Small intestine (tissue), 7 donors: ENCODE data around the gene TP73. TPM values are rescaled to one million over a fixed set of nuclear protein-coding genes. Genes with fewer than 3 reads are reported as not detected.

Experiments
- DNase-seq, 2 donors: peaks; one replicate each; pipeline versions ENCODE4 v3.0.0 to v3.0.0-alpha.2; 2013
- FAIRE-seq: peaks from 2 replicates; lab custom pipeline; 2012; peaks lifted over from hg19 to GRCh38; lab: Jason Lieb, UNC
- H3K27ac ChIP-seq, 3 donors: one replicate each; pipeline ENCODE4 v1.5.1; 2013; ENCODE audit warnings: low read length in 2 of 3, mild to moderate bottlenecking in 2 of 3, control low read depth in 1 of 3, inconsistent platforms in 1 of 3, low read depth in 1 of 3, moderate library complexity in 1 of 3
- H3K27me3 ChIP-seq, 3 donors: one replicate each; pipeline ENCODE4 v1.6.1; 2013; ENCODE audit warnings: low read length in 3 of 3, inconsistent platforms in 1 of 3; ENCODE audit not compliant: control insufficient read depth in 3 of 3, insufficient read depth in 3 of 3
- H3K36me3 ChIP-seq, 3 donors: one replicate each; pipeline ENCODE4 v1.6.1; 2013; ENCODE audit warnings: low read length in 3 of 3, inconsistent platforms in 1 of 3, low read depth in 1 of 3, mild to moderate bottlenecking in 1 of 3, moderate library complexity in 1 of 3; ENCODE audit not compliant: control insufficient read depth in 3 of 3, insufficient read depth in 2 of 3
- H3K4me1 ChIP-seq, 3 donors: one replicate each; pipeline ENCODE4 v1.6.1; 2013; ENCODE audit warnings: low read length in 2 of 3, inconsistent platforms in 1 of 3, low read depth in 1 of 3, mild to moderate bottlenecking in 1 of 3, moderate library complexity in 1 of 3; ENCODE audit not compliant: control insufficient read depth in 3 of 3, insufficient read depth in 2 of 3
- H3K4me3 ChIP-seq, 3 donors: one replicate each; pipeline ENCODE4 v1.5.1; 2013; ENCODE audit warnings: low read length in 3 of 3, control low read depth in 1 of 3, inconsistent platforms in 1 of 3, low read depth in 1 of 3, mild to moderate bottlenecking in 1 of 3, moderate library complexity in 1 of 3
- H3K9me3 ChIP-seq, 2 donors: one replicate each; pipeline ENCODE4 v1.6.1; 2013; ENCODE audit warnings: low read depth in 1 of 2, low read length in 1 of 2; ENCODE audit not compliant: control insufficient read depth in 2 of 2, insufficient read depth in 1 of 2
- WGBS, 3 donors: extraction: QIAGEN DNeasy Blood & Tissue Kit; methylation state at CpG; one replicate each; pipeline ENCODE4 v1.1.7; 2013; 5-methylcytosine and 5-hydroxymethylcytosine counted together
- polyA plus RNA-seq, 4 donors: library from polyadenylated mRNA; stranded (reverse) in 3 of 4; unstranded in 1 of 4; fragments of 200-250 nt in 3 of 4; fragments of 120-200 nt in 1 of 4; gene quantifications; one replicate each; pipeline versions ENCODE4 v1.2.1 to v1.2.3, GENCODE V29; 2013
- donor health status: healthy with polysubstance abuse.
- donor health status: control.
- donor health status: control.
- donor health status: Bipolar disorder and iron deficiency.
- donor health status: healthy.

The TP73 gene
- polyA plus RNA-seq, 4 donors = 0.15 to 0.59 TPM; not detected in 2

- H3K36me3 ChIP-seq = peaks cover 8 to 92% (median 25%) of the 10 kb centered on the region in 3 donors
- WGBS, 3 donors = 92 to 98% (median 94%) methylated on average over 11 of the region's 11 CpGs
These were observed 15.8 kb upstream of the TP73 start for GRCh38 chr1:3636531-3636930.

GRCh38 chr1:3638027-3638426 is 14.3 kb upstream of the TP73 start:
- WGBS, 3 donors = 92 to 99% (median 97%) methylated on average over 12 of the region's 12 CpGs
- no peaks in the 10 kb centered on the region for H3K27me3 ChIP-seq
- H3K9me3 ChIP-seq = no peaks in the 10 kb centered on the region
- H3K4me1 ChIP-seq = no peaks in the 10 kb centered on the region
- no peak overlapping the region for H3K27ac ChIP-seq
- FAIRE-seq (no peak), DNase-seq (no peak)
- H3K36me3 ChIP-seq = peaks cover 8 to 84% (median 25%) of the 10 kb centered on the region in 3 donors
- no peak overlapping the region for H3K4me3 ChIP-seq

More at GRCh38 chr1:3636531-3636930, 15.8 kb upstream of the TP73 start:
- no peak overlapping the region for H3K27ac ChIP-seq
- DNase-seq (no peak), FAIRE-seq (no peak)
- H3K9me3 ChIP-seq = no peaks in the 10 kb centered on the region
- no peaks in the 10 kb centered on the region for H3K4me1 ChIP-seq
- H3K4me3 ChIP-seq = no peak overlapping the region
- no peaks in the 10 kb centered on the region for H3K27me3 ChIP-seq

GRCh38 chr1:3638676-3639075 is 13.6 kb upstream of the TP73 start:
- 91 to 95% (median 94%) methylated on average over 15 of the region's 15 CpGs for WGBS, 3 donors
- no peaks in the 10 kb centered on the region for H3K4me1 ChIP-seq
- no peak for DNase-seq
- no peak overlapping the region for H3K4me3 ChIP-seq
- H3K27ac ChIP-seq = no peak overlapping the region
- no peak for FAIRE-seq
- no peaks in the 10 kb centered on the region for H3K9me3 ChIP-seq
- H3K36me3 ChIP-seq = peaks cover 8 to 81% (median 25%) of the 10 kb centered on the region in 3 donors
- no peaks in the 10 kb centered on the region for H3K27me3 ChIP-seq

GRCh38 chr1:3639397-3639911 is 12.9 kb upstream of the TP73 start:
- H3K36me3 ChIP-seq = peaks cover 8 to 76% (median 21%) of the 10 kb centered on the region in 3 donors
- H3K27ac ChIP-seq = no peak overlapping the region
- DNase-seq (no peak), FAIRE-seq (no peak)
- no peaks in the 10 kb centered on the region for H3K27me3 ChIP-seq
- 94 to 95% (median 95%) methylated on average over 23 of the region's 23 CpGs for WGBS, 3 donors
- no peaks in the 10 kb centered on the region for H3K4me1 ChIP-seq
- H3K9me3 ChIP-seq = no peaks in the 10 kb centered on the region
- no peak overlapping the region for H3K4me3 ChIP-seq

- H3K4me1 ChIP-seq = no peaks in the 10 kb centered on the region
- no peak for FAIRE-seq
- H3K36me3 ChIP-seq = peaks cover 4 to 70% (median 17%) of the 10 kb centered on the region in 3 donors
- no peak overlapping the region for H3K27ac ChIP-seq
- 83 to 86% (median 85%) methylated on average over 32 to 36 of the region's 36 CpGs for WGBS, 3 donors
- no peak for DNase-seq
- H3K9me3 ChIP-seq = no peaks in the 10 kb centered on the region
- H3K27me3 ChIP-seq = no peaks in the 10 kb centered on the region
- H3K4me3 ChIP-seq = no peak overlapping the region
These were observed 12.0 kb upstream of the TP73 start for GRCh38 chr1:3640121-3640837.

- no peak overlapping the region for H3K4me3 ChIP-seq
- 95 to 96% (median 96%) methylated on average over 26 of the region's 26 CpGs for WGBS, 3 donors
- H3K27ac ChIP-seq = no peak overlapping the region
- FAIRE-seq (no peak), DNase-seq (no peak)
- H3K4me1 ChIP-seq = no peaks in the 10 kb centered on the region
- H3K27me3 ChIP-seq = no peaks in the 10 kb centered on the region
- no peaks in the 10 kb centered on the region for H3K9me3 ChIP-seq
- H3K36me3 ChIP-seq = peaks cover 4 to 66% (median 17%) of the 10 kb centered on the region in 3 donors
These were observed 11.1 kb upstream of the TP73 start for GRCh38 chr1:3641046-3641760.

- Histone ChIP-seq H3K27ac (no peak overlapping the region), H3K4me1 (no peaks in the 10 kb centered on the region), H3K4me3 (no peak overlapping the region), H3K36me3 (peaks cover 6 to 65% (median 11%) of the 10 kb centered on the region in 3 donors), H3K9me3 (no peaks in the 10 kb centered on the region), H3K27me3 (no peaks in the 10 kb centered on the region)
- DNase-seq = no peak
- FAIRE-seq = no peak
- WGBS, 3 donors = 96 to 97% (median 96%) methylated on average over 11 of the region's 11 CpGs
These were observed 10.5 kb upstream of the TP73 start for GRCh38 chr1:3641816-3642215.

- H3K27ac ChIP-seq = no peak overlapping the region
- DNase-seq (no peak), FAIRE-seq (no peak)
- H3K36me3 ChIP-seq = peaks cover 5 to 58% (median 6%) of the 10 kb centered on the region in 3 donors
- no peak overlapping the region for H3K4me3 ChIP-seq
- H3K9me3 ChIP-seq = no peaks in the 10 kb centered on the region
- H3K4me1 ChIP-seq = no peaks in the 10 kb centered on the region
- no peaks in the 10 kb centered on the region for H3K27me3 ChIP-seq
- 93 to 95% (median 95%) methylated on average over 36 to 43 of the region's 43 CpGs for WGBS, 3 donors
These were observed 9.2 kb upstream of the TP73 start for GRCh38 chr1:3642919-3643675.
